H1 (cell line): ENCODE measurements around the gene TMIGD3. TPM values are rescaled to one million over a fixed set of nuclear protein-coding genes. Genes with fewer than 3 reads are reported as not detected.

Experiments used
- CTCF ChIA-PET: fragments of 300-600 bp; sonication (Branson Sonifier 250); formaldehyde crosslinking; loops from one replicate; lab custom pipeline; 2021; ENCODE audit not compliant: partially characterized antibody; lab: Charles Lee
- POLR2A ChIA-PET: fragments of 300-600 bp; sonication (Branson Sonifier 250); formaldehyde crosslinking; loops from one replicate; lab custom pipeline; 2021; ENCODE audit warnings: inconsistent platforms; ENCODE audit not compliant: partially characterized antibody; lab: Charles Lee
- DNase-seq, 2 experiments: peaks; one replicate each; pipeline versions ENCODE4 v3.0.0 to v3.0.0-alpha.2; 2010 to 2022; ENCODE audit warnings: low spot score in 2 of 2, low read depth in 1 of 2, mixed read lengths in 1 of 2
- FAIRE-seq: peaks from 2 replicates; lab custom pipeline; 2011; peaks lifted over from hg19 to GRCh38; lab: Jason Lieb, UNC
- H2AFZ ChIP-seq: 2 replicates; pipeline ENCODE4 v1.8.1; 2012; ENCODE audit warnings: low read length, inconsistent platforms
- H2AK5ac ChIP-seq: 2 replicates; pipeline ENCODE4 v1.6.1; 2013; ENCODE audit warnings: low read depth, low read length
- H2BK120ac ChIP-seq: replicated peaks from 2 replicates; pipeline ENCODE3; 2013; ENCODE audit warnings: low read depth, low read length, inconsistent platforms
- H2BK12ac ChIP-seq: 2 replicates; pipeline ENCODE4 v1.6.1; 2013; ENCODE audit warnings: low read depth, low read length
- H2BK15ac ChIP-seq: 2 replicates; pipeline ENCODE4 v1.6.1; 2013; ENCODE audit warnings: low read length
- H2BK20ac ChIP-seq: 2 replicates; pipeline ENCODE4 v1.6.1; 2013; ENCODE audit warnings: low read length
- H2BK5ac ChIP-seq: 2 replicates; pipeline ENCODE4 v1.6.1; 2013; ENCODE audit warnings: low read depth, low read length
- H3K14ac ChIP-seq: 2 replicates; pipeline ENCODE4 v1.6.1; 2013; ENCODE audit warnings: inconsistent platforms; ENCODE audit not compliant: insufficient read length
- H3K18ac ChIP-seq: 2 replicates; pipeline ENCODE4 v1.6.1; 2013; ENCODE audit warnings: low read length; ENCODE audit errors: extremely low read depth
- H3K23ac ChIP-seq: 2 replicates; pipeline ENCODE4 v1.6.1; 2013; ENCODE audit warnings: inconsistent platforms; ENCODE audit not compliant: insufficient read length
- H3K23me2 ChIP-seq: 2 replicates; pipeline ENCODE4 v1.6.1; 2013; ENCODE audit warnings: low read depth, low read length
- H3K27ac ChIP-seq: 2 replicates; pipeline ENCODE4 v1.6.1; 2011; ENCODE audit warnings: low read depth, low read length, inconsistent platforms
- H3K27me3 ChIP-seq, 4 experiments: replicated peaks in 1 of 4; 1 replicate in 1 of 4; 2 replicates in 3 of 4; pipeline versions ENCODE4 v1.6.1 to v1.8.1; 2011 to 2013; ENCODE audit warnings: low read length in 3 of 4, mild to moderate bottlenecking in 3 of 4, inconsistent platforms in 2 of 4, mixed read lengths in 2 of 4, moderate library complexity in 1 of 4; ENCODE audit not compliant: control insufficient read depth in 3 of 4, insufficient read depth in 3 of 4; ENCODE audit errors: extremely low read depth in 1 of 4
- H3K36me3 ChIP-seq, 4 experiments: 2 replicates each; pipeline versions ENCODE4 v1.6.1 to v1.8.1; 2011 to 2013; ENCODE audit warnings: mild to moderate bottlenecking in 4 of 4, low read length in 3 of 4, moderate library complexity in 2 of 4, control low read depth in 1 of 4, inconsistent platforms in 1 of 4; ENCODE audit not compliant: insufficient read depth in 4 of 4, control insufficient read depth in 2 of 4
- H3K4ac ChIP-seq: replicated peaks from 2 replicates; pipeline ENCODE3; 2013; ENCODE audit warnings: low read length, low read depth, mixed read lengths, inconsistent platforms; ENCODE audit not compliant: insufficient read length
- H3K4me1 ChIP-seq, 4 experiments: replicated peaks in 1 of 4; 1 replicate in 1 of 4; 2 replicates in 3 of 4; pipeline versions ENCODE4 v1.6.1 to v1.8.1; 2011 to 2013; ENCODE audit warnings: low read length in 3 of 4, inconsistent platforms in 2 of 4, mixed read lengths in 1 of 4; ENCODE audit not compliant: insufficient read depth in 4 of 4, control insufficient read depth in 3 of 4
- H3K4me2 ChIP-seq, 2 experiments: 2 replicates each; pipeline versions ENCODE4 v1.6.1 to v1.8.1; 2011 to 2013; ENCODE audit warnings: low read depth in 2 of 2, low read length in 2 of 2, control low read depth in 1 of 2, inconsistent platforms in 1 of 2, mild to moderate bottlenecking in 1 of 2; ENCODE audit not compliant: insufficient read depth in 1 of 2
- H3K4me3 ChIP-seq, 4 experiments: fragments of 200-600, 300-600 bp in 1 of 4; sonication (generic), shearing (Covaris generic), sonication (Bioruptor Twin) in 1 of 4; 2 replicates each; pipeline versions ENCODE4 v1.5.1 to v1.8.1; 2011 to 2016; ENCODE audit warnings: low read length in 4 of 4, low read depth in 3 of 4, control low read depth in 2 of 4, inconsistent platforms in 2 of 4, mild to moderate bottlenecking in 2 of 4, mixed read lengths in 1 of 4, moderate library complexity in 1 of 4; ENCODE audit not compliant: insufficient read depth in 2 of 4; ENCODE audit errors: extremely low read depth in 1 of 4
- H3K56ac ChIP-seq: replicated peaks from 2 replicates; pipeline ENCODE3; 2013; ENCODE audit warnings: low read depth, mild to moderate bottlenecking, mixed read lengths, low read length, inconsistent platforms; ENCODE audit not compliant: insufficient read length
- H3K79me1 ChIP-seq: 2 replicates; pipeline ENCODE4 v1.6.1; 2013; ENCODE audit warnings: low read depth, low read length, control low read depth
- H3K79me2 ChIP-seq, 2 experiments: 2 replicates each; pipeline versions ENCODE4 v1.6.1 to v1.8.1; 2012 to 2013; ENCODE audit warnings: low read length in 2 of 2, mild to moderate bottlenecking in 2 of 2, inconsistent platforms in 1 of 2; ENCODE audit not compliant: insufficient read depth in 2 of 2, control insufficient read depth in 1 of 2
- H3K9ac ChIP-seq, 4 experiments: replicated peaks in 1 of 4; 1 replicate in 1 of 4; 2 replicates in 3 of 4; pipeline versions ENCODE4 v1.6.1 to v1.8.1; 2011 to 2013; ENCODE audit warnings: low read depth in 3 of 4, low read length in 3 of 4, control low read depth in 2 of 4, mild to moderate bottlenecking in 2 of 4, moderate library complexity in 2 of 4, inconsistent platforms in 1 of 4; ENCODE audit errors: extremely low read depth in 1 of 4
- H3K9me3 ChIP-seq, 2 experiments: 2 replicates each; pipeline versions ENCODE4 v1.6.1 to v1.8.1; 2012 to 2013; ENCODE audit warnings: mild to moderate bottlenecking in 2 of 2, moderate library complexity in 2 of 2, control low read depth in 1 of 2, inconsistent platforms in 1 of 2, low read depth in 1 of 2, low read length in 1 of 2, mixed read lengths in 1 of 2; ENCODE audit not compliant: insufficient read depth in 2 of 2
- H4K20me1 ChIP-seq, 2 experiments: replicated peaks in 1 of 2; 2 replicates each; pipeline versions ENCODE3 to v1.8.1; 2011 to 2013; ENCODE audit warnings: inconsistent platforms in 2 of 2, low read length in 2 of 2, mild to moderate bottlenecking in 1 of 2; ENCODE audit not compliant: insufficient read depth in 2 of 2, control insufficient read depth in 1 of 2
- H4K5ac ChIP-seq: 2 replicates; pipeline ENCODE4 v1.6.1; 2013; ENCODE audit warnings: low read length, low read depth, mixed read lengths, inconsistent platforms; ENCODE audit not compliant: insufficient read length
- H4K8ac ChIP-seq: 2 replicates; pipeline ENCODE4 v1.8.0; 2013; ENCODE audit warnings: mild to moderate bottlenecking, moderate library complexity, low read length, inconsistent platforms; ENCODE audit not compliant: insufficient read depth; ENCODE audit errors: extremely low read depth
- H4K91ac ChIP-seq: replicated peaks from 2 replicates; pipeline ENCODE3; 2013; ENCODE audit warnings: low read length, mixed read lengths, inconsistent platforms; ENCODE audit not compliant: insufficient read length
- GABPA ChIP-seq: IDR thresholded peaks from 2 replicates; pipeline ENCODE4 v1.6.1; 2011; ENCODE audit warnings: mild to moderate bottlenecking, low read length, moderate library complexity, borderline replicate concordance; ENCODE audit not compliant: insufficient read depth
- JUND ChIP-seq: IDR thresholded peaks from 2 replicates; pipeline ENCODE4 v1.6.1; 2011; ENCODE audit warnings: mild to moderate bottlenecking, improper control_type of control experiment, low read length
- MAFK ChIP-seq: IDR thresholded peaks from 2 replicates; pipeline ENCODE4 v1.6.1; 2012; ENCODE audit warnings: low read depth, mild to moderate bottlenecking, improper control_type of control experiment, low read length
- NANOG ChIP-seq: IDR thresholded peaks from 2 replicates; pipeline ENCODE4 v1.6.1; 2011; ENCODE audit warnings: low read length, low read depth, mild to moderate bottlenecking, inconsistent platforms; ENCODE audit not compliant: insufficient read depth, poor library complexity, severe bottlenecking
- SIX5 ChIP-seq: IDR thresholded peaks from 2 replicates; pipeline ENCODE4 v1.6.1; 2011; ENCODE audit warnings: mild to moderate bottlenecking, low read depth, low read length
- SP2 ChIP-seq: IDR thresholded peaks from 2 replicates; pipeline ENCODE4 v1.6.1; 2012; ENCODE audit warnings: mild to moderate bottlenecking, low read length, inconsistent platforms
- TBP ChIP-seq: IDR thresholded peaks from 2 replicates; pipeline ENCODE4 v1.6.1; 2011; ENCODE audit warnings: low read depth, low read length, improper control_type of control experiment
- USF2 ChIP-seq: IDR thresholded peaks from 2 replicates; pipeline ENCODE4 v1.6.1; 2011; ENCODE audit warnings: low read length, improper control_type of control experiment
- ZNF274 ChIP-seq: IDR thresholded peaks from 2 replicates; pipeline ENCODE4 v1.7.0; 2012; ENCODE audit warnings: low read length, borderline replicate concordance; ENCODE audit errors: extremely low read depth
- WGBS, 2 experiments: shearing (Covaris generic) in 1 of 2; methylation state at CpG; one replicate each; pipeline versions ENCODE4 v1.1.6 to v1.1.7; 2013 to 2015; ENCODE audit warnings: low lambda C conversion rate in 2 of 2, mixed read lengths in 2 of 2, inconsistent platforms in 1 of 2, low coverage in 1 of 2, missing lambda C conversion rate in 1 of 2; ENCODE audit not compliant: insufficient replicate concordance in 2 of 2, insufficient coverage in 1 of 2, insufficient read length in 1 of 2; ENCODE audit errors: extremely low coverage in 1 of 2, missing lambda C conversion rate in 1 of 2; 5-methylcytosine and 5-hydroxymethylcytosine counted together
- polyA plus RNA-seq, 7 experiments: library from polyadenylated mRNA; depleted of rRNA in 3 of 7; stranded (reverse) in 5 of 7; unstranded in 2 of 7; fragments of >200 nt in 5 of 7; fragments of 200-250 nt in 2 of 7; gene quantifications; 1 replicate in 5 of 7; 2 replicates in 1 of 7; 4 replicates in 1 of 7; pipeline versions ENCODE4 v1.2.1 to v1.2.3, GENCODE V29; 2011 to 2013; ENCODE audit warnings: missing spikeins in 2 of 7, mixed read lengths in 2 of 7
- total RNA-seq: library from RNA; stranded (reverse); fragmentation: NEBNext Ultra II Directional; extraction: Animal tissue kit (Norgen Biotek cat#: 25700); gene quantifications from 2 replicates; pipeline ENCODE4 v1.2.1, GENCODE V29; 2021
- TF ChIP-seq, protein P1 (sequence below): IDR thresholded peaks from 2 replicates; pipeline ENCODE4 v1.6.1; 2012; ENCODE audit warnings: inconsistent platforms

The TMIGD3 gene
- total and polyA plus RNA-seq, 2 of the 8 experiments (the other 6 are each of a cell fraction or from before 2014, with no cell fraction given), result not detected

DNA sequence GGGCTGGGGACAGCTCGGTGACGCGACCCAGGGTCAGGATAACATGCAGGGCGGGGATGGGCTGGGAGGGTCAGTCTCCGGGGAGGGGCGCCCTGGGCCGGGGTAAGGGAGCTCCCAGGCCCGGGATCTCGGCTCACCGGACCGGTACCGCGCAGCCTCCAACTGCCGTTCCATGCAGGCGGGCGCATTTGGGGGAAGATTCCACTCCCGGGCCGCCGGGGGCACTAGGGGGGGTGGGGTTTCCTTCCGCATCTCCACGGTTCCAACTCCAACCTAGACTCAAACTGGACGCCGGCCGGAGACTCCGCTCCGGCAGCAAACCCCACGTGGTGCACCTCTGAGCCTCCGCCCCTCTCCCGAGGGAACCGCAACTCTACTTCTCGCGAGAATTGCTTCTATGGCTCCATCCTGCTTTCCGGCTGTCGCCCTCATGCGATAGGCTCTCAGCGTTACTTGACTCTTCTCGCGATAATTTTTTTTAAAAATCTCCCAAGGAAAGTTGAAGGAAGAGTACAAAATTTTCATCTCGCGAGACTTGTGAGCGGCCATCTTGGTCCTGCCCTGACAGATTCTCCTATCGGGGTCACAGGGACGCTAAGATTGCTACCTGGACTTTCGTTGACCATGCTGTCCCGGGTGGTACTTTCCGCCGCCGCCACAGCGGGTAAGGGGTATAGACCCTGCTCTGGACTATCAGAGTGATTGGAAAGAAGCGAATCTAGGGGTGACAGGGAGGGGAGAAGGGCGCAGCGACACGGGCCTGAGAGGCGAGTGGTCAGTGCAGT, 54.3 kb downstream of the TMIGD3 start, which contains the start of the genes ATP5PB and WDR77:
Gene ATP5PB, plus strand, starts transcription at position 547 of the 785 bp plus-strand sequence. Its CDS starts 78 bp downstream, at position 625.
Gene WDR77, minus strand, starts transcription at position 339 of the 785 bp plus-strand sequence. Its CDS starts 87 bp downstream, at position 252.
- no peak within 1 kb of the TSS for H2BK20ac ChIP-seq
- peaks cover 3% of the 10 kb centered on the region for H3K23me2 ChIP-seq
- peak within 1 kb of the TSS; percentile 85 for H3K27ac ChIP-seq
- peak within 1 kb of the TSS; percentile 77 for H3K56ac ChIP-seq
- H3K4me2 ChIP-seq, result peak within 1 kb of the TSS; percentile 83 to 95
- H2AFZ ChIP-seq, result peak within 1 kb of the TSS; percentile 95
- peaks cover 9 to 33% (median 11%) of the 10 kb centered on the region in 4 experiments for H3K36me3 ChIP-seq
- peak within 1 kb of the TSS; percentile 88 for H4K5ac ChIP-seq
- H3K4me3 ChIP-seq, result peak within 1 kb of the TSS; percentile 86 to 100 (median 99)
- peak within 1 kb of the TSS; percentile 90 to 96 (median 94) for H3K9ac ChIP-seq
- ChIA-PET CTCF (interaction anchor here (0.8 to 1.2 kb wide), 3 partner anchors 9 to 220 kb away, joined by 3 to 4 read pairs (median 3); no protein-coding TSS in a partner anchor), POLR2A (interaction anchor here (0.7 to 3.7 kb wide), 9 partner anchors 9 to 310 kb away, joined by 3 to 36 read pairs (median 4); partner anchors contain the start of genes CEPT1 and DRAM2)
- no peaks in the 10 kb centered on the region for H3K9me3 ChIP-seq
- H3K4me1 ChIP-seq, result peaks cover 0 to 2% (median 1%) of the 10 kb centered on the region in 4 experiments; a peak in 3 of 7 replicates
- H3K79me2 ChIP-seq, result peaks cover 5 to 69% of the 10 kb centered on the region in 2 experiments
- WGBS, 2 experiments, result 3% methylated on average over 43 of the region's 54 CpGs; no CpG with 5 or more reads in 1 of the 2 experiments
- peak within 1 kb of the TSS; percentile 89 for H2BK5ac ChIP-seq
- no peak within 1 kb of the TSS for H2BK12ac ChIP-seq
- peaks cover 4% of the 10 kb centered on the region; the same call in 1 of the 2 replicates for H3K79me1 ChIP-seq
- no peak within 1 kb of the TSS for H2BK15ac ChIP-seq
- no peak within 1 kb of the TSS for H2BK120ac ChIP-seq
- H3K23ac ChIP-seq, result no peak within 1 kb of the TSS
- H3K18ac ChIP-seq, result peak within 1 kb of the TSS; percentile 87; the same call in 1 of the 2 replicates
- no peaks in the 10 kb centered on the region for H3K27me3 ChIP-seq
- DNase-seq (peak; percentile 83 to 94), FAIRE-seq (peak; percentile 83)
- peak within 1 kb of the TSS; percentile 78 for H4K91ac ChIP-seq
- H2AK5ac ChIP-seq, result peak within 1 kb of the TSS; percentile 18; the same call in 1 of the 2 replicates
- peak within 1 kb of the TSS; percentile 95 for H4K8ac ChIP-seq
- H3K4ac ChIP-seq, result no peak within 1 kb of the TSS
- H3K14ac ChIP-seq, result no peak within 1 kb of the TSS
- H4K20me1 ChIP-seq, result peaks cover 2 to 5% of the 10 kb centered on the region in 2 experiments
- TF ChIP-seq, protein P1, sequence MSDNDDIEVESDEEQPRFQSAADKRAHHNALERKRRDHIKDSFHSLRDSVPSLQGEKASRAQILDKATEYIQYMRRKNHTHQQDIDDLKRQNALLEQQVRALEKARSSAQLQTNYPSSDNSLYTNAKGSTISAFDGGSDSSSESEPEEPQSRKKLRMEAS, result peak; percentile 73
- no peak for TF ChIP-seq SP2
- TF ChIP-seq SIX5, result no peak
- TF ChIP-seq ZNF274, result no peak
- TF ChIP-seq USF2, result peak; percentile 73
- no peak for TF ChIP-seq NANOG
- TF ChIP-seq TBP, result peak; percentile 72
- no peak for TF ChIP-seq GABPA
- no peak for TF ChIP-seq JUND
- no peak for TF ChIP-seq MAFK
